SK-N-SH (cell line): ENCODE measurements around the gene ZBTB24. TPM values are rescaled to one million over a fixed set of nuclear protein-coding genes. Genes with fewer than 3 reads are reported as not detected.

Experiments used
- CTCF ChIA-PET: fragments of 300-600, 350-600 bp; formaldehyde crosslinking; extraction: SDS; loops from one replicate; lab custom pipeline; 2021; lab: Yijun Ruan, JAX
- POLR2A ChIA-PET: fragments of 350-600 bp; sonication (Branson Sonifier 250); formaldehyde crosslinking; extraction: SDS; loops from one replicate; lab custom pipeline; 2020; ENCODE audit warnings: antibody characterized with exemption, inconsistent platforms; lab: Yijun Ruan, JAX
- DNase-seq: peaks from one replicate; pipeline ENCODE4 v3.0.0; 2012
- H2AFZ ChIP-seq: fragments of 200-600 bp; sonication (generic); 2 replicates; pipeline ENCODE4 v1.8.1; 2016; ENCODE audit warnings: antibody characterized with exemption, mild to moderate bottlenecking, low read depth
- H3F3A ChIP-seq: fragments of 200-600 bp; sonication (generic); replicated peaks from 2 replicates; pipeline ENCODE3; 2016; ENCODE audit warnings: antibody characterized with exemption, mild to moderate bottlenecking; ENCODE audit not compliant: insufficient read depth
- H3K27ac ChIP-seq, 2 experiments: fragments of 200-500 bp in 1 of 2; fragments of 200-600 bp in 1 of 2; sonication (Bioruptor generic) in 1 of 2; sonication (generic), shearing (Covaris generic) in 1 of 2; 2 replicates each; pipeline versions ENCODE4 v1.5.1 to v1.6.1; 2014 to 2016; ENCODE audit warnings: low read depth in 2 of 2, inconsistent platforms in 1 of 2, low read length in 1 of 2, mild to moderate bottlenecking in 1 of 2, mixed read lengths in 1 of 2
- H3K27me3 ChIP-seq: fragments of 200-600 bp; sonication (generic), shearing (Covaris generic); 2 replicates; pipeline ENCODE4 v1.6.1; 2016; ENCODE audit warnings: mixed run types; ENCODE audit not compliant: insufficient read depth
- H3K36me3 ChIP-seq, 2 experiments: fragments of 200-500 bp in 1 of 2; fragments of 200-600 bp in 1 of 2; sonication (Bioruptor generic) in 1 of 2; sonication (generic) in 1 of 2; replicated peaks in 1 of 2; 2 replicates each; pipeline versions ENCODE3 to v1.5.1; 2014 to 2016; ENCODE audit warnings: low read length in 1 of 2, mild to moderate bottlenecking in 1 of 2; ENCODE audit not compliant: insufficient read depth in 2 of 2, control insufficient read depth in 1 of 2
- H3K4me1 ChIP-seq, 2 experiments: fragments of 200-500 bp in 1 of 2; fragments of 200-600 bp in 1 of 2; sonication (Bioruptor generic) in 1 of 2; sonication (generic), shearing (Covaris generic) in 1 of 2; 2 replicates each; pipeline versions ENCODE4 v1.5.1 to v1.6.1; 2014 to 2016; ENCODE audit warnings: low read depth in 1 of 2, low read length in 1 of 2, mixed run types in 1 of 2; ENCODE audit not compliant: insufficient read depth in 2 of 2, control insufficient read depth in 1 of 2
- H3K4me2 ChIP-seq: fragments of 200-600 bp; sonication (generic), shearing (Covaris generic); 2 replicates; pipeline ENCODE4 v1.6.1; 2017; ENCODE audit warnings: mixed run types
- H3K4me3 ChIP-seq, 2 experiments: fragments of 200-500 bp in 1 of 2; fragments of 200-600 bp in 1 of 2; sonication (Bioruptor generic) in 1 of 2; sonication (generic), shearing (Covaris generic) in 1 of 2; 2 replicates each; pipeline versions ENCODE4 v1.5.1 to v1.8.1; 2014 to 2016; ENCODE audit warnings: low read depth in 2 of 2, inconsistent platforms in 1 of 2, low read length in 1 of 2, mild to moderate bottlenecking in 1 of 2, mixed read lengths in 1 of 2, moderate library complexity in 1 of 2
- H3K79me2 ChIP-seq: fragments of 200-600 bp; sonication (generic); 2 replicates; pipeline ENCODE4 v1.8.1; 2017; ENCODE audit warnings: mild to moderate bottlenecking; ENCODE audit not compliant: insufficient read depth
- H3K9ac ChIP-seq: fragments of 200-600 bp; sonication (generic); 2 replicates; pipeline ENCODE4 v1.6.1; 2017; ENCODE audit warnings: mixed run types
- H3K9me2 ChIP-seq: fragments of 200-600 bp; sonication (generic); 2 replicates; pipeline ENCODE4 v1.6.1; 2017; ENCODE audit warnings: mixed run types
- H3K9me3 ChIP-seq: fragments of 200-600 bp; sonication (generic); 2 replicates; pipeline ENCODE4 v1.6.1; 2017; ENCODE audit warnings: mixed run types, mild to moderate bottlenecking, moderate library complexity
- H4K20me1 ChIP-seq: fragments of 200-600 bp; sonication (generic); 2 replicates; pipeline ENCODE4 v1.6.1; 2017; ENCODE audit warnings: mild to moderate bottlenecking, mixed run types; ENCODE audit not compliant: insufficient read depth
- CHD2 ChIP-seq: fragments of 150-350 bp; IDR thresholded peaks from 2 replicates; pipeline ENCODE4 v1.6.1; 2018; ENCODE audit warnings: low read length; ENCODE audit not compliant: partially characterized antibody
- CTCF ChIP-seq: fragments of 200-600 bp; sonication (generic); IDR thresholded peaks from 2 replicates; pipeline ENCODE4 v1.6.1; 2017; ENCODE audit warnings: antibody characterized with exemption, mild to moderate bottlenecking, moderate library complexity
- ELF1 ChIP-seq: IDR thresholded peaks from 2 replicates; pipeline ENCODE4 v1.4.0; 2012
- EP300 ChIP-seq, 2 experiments: IDR thresholded peaks; 2 replicates each; pipeline versions ENCODE4 v1.4.0 to v1.6.1; 2012; ENCODE audit warnings: borderline replicate concordance in 1 of 2, low read depth in 1 of 2, low read length in 1 of 2
- IRF3 ChIP-seq: fragments of 150-350 bp; IDR thresholded peaks from 2 replicates; pipeline ENCODE4 v1.6.1; 2016; ENCODE audit warnings: mild to moderate bottlenecking, low read depth, low read length
- JUND ChIP-seq: IDR thresholded peaks from 2 replicates; pipeline ENCODE4 v1.4.0; 2012
- MEF2A ChIP-seq: IDR thresholded peaks from 2 replicates; pipeline ENCODE4 v1.4.0; 2012; ENCODE audit warnings: low read depth, borderline replicate concordance
- MXI1 ChIP-seq: IDR thresholded peaks from 2 replicates; pipeline ENCODE4 v1.6.1; 2012; ENCODE audit warnings: mild to moderate bottlenecking, low read depth, low read length, improper control_type of control experiment
- POLR2AphosphoS5 ChIP-seq: IDR thresholded peaks from 2 replicates; pipeline ENCODE4 v1.6.1; 2012; ENCODE audit warnings: low read depth, low read length
- REST ChIP-seq: IDR thresholded peaks from 2 replicates; pipeline ENCODE4 v1.6.1; 2012; ENCODE audit warnings: mild to moderate bottlenecking, low read depth, low read length, moderate library complexity
- RFX5 ChIP-seq: IDR thresholded peaks from 2 replicates; pipeline ENCODE4 v1.6.1; 2012; ENCODE audit warnings: mild to moderate bottlenecking, improper control_type of control experiment, low read length
- RXRA ChIP-seq: IDR thresholded peaks from 2 replicates; pipeline ENCODE4 v1.4.0; 2012; ENCODE audit warnings: low read depth, mild to moderate bottlenecking, borderline replicate concordance
- USF1 ChIP-seq: IDR thresholded peaks from 2 replicates; pipeline ENCODE4 v1.4.0; 2012; ENCODE audit warnings: low read depth, borderline replicate concordance
- whole genome bisulfite sequencing: methylation state at CpG from one replicate; pipeline ENCODE4 v1.1.6; 2017; ENCODE audit warnings: low lambda C conversion rate; 5-methylcytosine and 5-hydroxymethylcytosine counted together
- polyA plus RNA-seq, 3 experiments: library from polyadenylated mRNA; depleted of rRNA; stranded (reverse); fragments of >200 nt; gene quantifications; 2 replicates each; pipeline ENCODE4 v1.2.3, GENCODE V29; 2012

The ZBTB24 gene
- polyA plus RNA-seq, 1 of the 3 experiments (the other 2 are of a cell fraction), result 1.7 TPM

- DNase-seq, result no peak
- Histone ChIP-seq H3F3A (no peaks in the 10 kb centered on the region), H3K4me1 (no peaks in the 10 kb centered on the region), H3K4me3 (no peak overlapping the region), H3K36me3 (peaks cover 24 to 81% of the 10 kb centered on the region in 2 experiments), H3K27ac (no peak overlapping the region), H3K9ac (no peak overlapping the region), H3K27me3 (no peaks in the 10 kb centered on the region), H3K9me3 (no peaks in the 10 kb centered on the region), H3K79me2 (peaks cover 3% of the 10 kb centered on the region; the same call in 1 of the 2 replicates), H3K4me2 (no peak overlapping the region), H2AFZ (no peak overlapping the region), H3K9me2 (no peaks in the 10 kb centered on the region), H4K20me1 (no peaks in the 10 kb centered on the region)
- POLR2A ChIA-PET, result interaction anchor here (0.6 kb wide), 1 partner anchor 316 kb away, joined by 5 read pairs; no protein-coding TSS in a partner anchor
- TF ChIP-seq EP300 (IDR thresholded peaks at IDR 0.05; ENCODE audit: borderline replicate concordance in 1 of 2, low read depth in 1 of 2, low read length in 1 of 2) (no peak), JUND (no peak), REST (no peak), ELF1 (no peak), RFX5 (no peak), CHD2 (no peak), IRF3 (no peak), MXI1 (no peak), POLR2AphosphoS5 (no peak), CTCF (no peak), MEF2A (no peak), RXRA (no peak), USF1 (no peak)
- 88% methylated on average over 5 of the region's 7 CpGs for WGBS
- CTCF ChIA-PET, result no interaction called here
Observed at GRCh38 chr6:109466212-109466923, 16.7 kb downstream of the ZBTB24 start.
